ENCODE results near the gene PCSK1.

The PCSK1 gene

GRCh38 chr5:96433066-96433447 is at the start of gene PCSK1:
TSS of gene PCSK1 (minus strand) at chr5:96433248. CDS start at chr5:96433042, 206 bp downstream.
- Histone ChIP-seq H3K4me3 (ENCODE audit: low read depth in 1 of 2, low read length in 2 of 2) (peak within 1 kb of the TSS in 1 of 2 donors; percentile 32), H3K27ac (ENCODE audit: low read depth, low read length) (no peak within 1 kb of the TSS), H3K9me3 (ENCODE audit: low read length) (no peaks in the 10 kb centered on the region), H3K9ac (ENCODE audit: low read length) (no peak within 1 kb of the TSS), H3K27me3 (ENCODE audit: control insufficient read depth in 1 of 2, insufficient read depth in 2 of 2, low read length in 2 of 2) (peaks cover 24 to 30% of the 10 kb centered on the region in 2 donors), H3K4me1 (ENCODE audit: insufficient read depth, low read length) (peaks cover 9% of the 10 kb centered on the region), H3K36me3 (ENCODE audit: insufficient read depth, low read length) (no peaks in the 10 kb centered on the region)

DNA sequence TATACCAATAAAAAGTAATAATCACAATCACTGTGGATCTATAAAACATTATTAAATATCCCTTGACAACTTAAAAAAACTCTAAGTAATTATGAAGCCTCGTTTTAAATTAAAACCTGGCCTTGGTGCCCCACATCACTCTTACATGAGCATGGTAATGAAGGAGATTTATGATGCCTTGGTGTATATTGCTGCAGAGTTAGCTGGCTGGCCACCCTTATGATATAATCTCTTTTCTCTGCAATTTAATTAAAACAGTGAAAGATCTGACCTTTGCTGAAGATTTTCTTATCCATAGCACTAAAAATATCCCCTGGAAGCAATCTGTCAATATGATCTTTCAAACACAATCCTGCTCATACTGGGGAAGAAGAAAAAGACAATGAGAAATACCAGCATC is 48.8 kb upstream of the PCSK1 start:
- no peak overlapping the region for H3K9ac ChIP-seq (ENCODE audit: low read length)
- H3K9me3 ChIP-seq (ENCODE audit: low read length) = no peaks in the 10 kb centered on the region
- no peak overlapping the region for H3K4me3 ChIP-seq (ENCODE audit: low read depth in 1 of 2, low read length in 2 of 2)
- no peaks in the 10 kb centered on the region for H3K36me3 ChIP-seq (ENCODE audit: insufficient read depth, low read length)
- no peaks in the 10 kb centered on the region for H3K27me3 ChIP-seq (ENCODE audit: control insufficient read depth in 1 of 2, insufficient read depth in 2 of 2, low read length in 2 of 2)
- no peak overlapping the region for H3K27ac ChIP-seq (ENCODE audit: low read depth, low read length)
- H3K4me1 ChIP-seq (ENCODE audit: insufficient read depth, low read length) = no peaks in the 10 kb centered on the region

DNA sequence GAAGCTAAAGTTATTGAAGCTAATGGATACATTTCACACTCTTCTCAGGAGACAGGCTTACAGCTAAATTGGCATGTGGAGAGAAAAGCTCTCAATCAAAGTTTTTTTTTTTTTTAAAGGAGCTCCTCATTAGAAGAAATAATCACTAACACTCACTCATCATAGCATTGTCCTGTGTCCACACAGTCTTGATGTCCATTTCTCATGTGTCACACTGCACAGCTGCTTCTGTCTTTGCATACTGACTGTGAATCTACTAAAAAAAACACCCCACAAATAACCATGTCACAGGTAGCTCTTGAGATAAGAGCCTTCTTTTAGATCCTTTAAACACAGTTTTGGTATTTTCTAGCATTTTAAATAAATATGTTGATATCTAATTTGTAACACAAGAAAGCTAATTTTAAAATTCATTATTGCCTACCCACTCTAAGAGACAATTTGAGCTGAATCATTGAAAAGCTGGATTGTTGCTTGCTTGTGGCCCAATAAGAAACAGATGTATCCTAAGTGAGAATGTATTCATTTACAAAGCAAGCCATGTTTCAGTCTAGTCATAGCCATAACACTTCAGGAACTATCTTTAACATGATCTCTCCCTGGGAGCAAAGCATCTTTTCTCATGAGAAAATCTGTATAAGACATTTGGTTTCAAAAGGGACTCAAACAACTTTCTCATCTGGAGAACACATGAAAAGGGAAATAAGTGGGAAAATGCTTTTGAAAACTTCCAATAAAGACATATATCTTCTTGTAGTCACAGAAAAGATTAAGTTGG is 48.1 kb upstream of the PCSK1 start:
- H3K9me3 ChIP-seq (ENCODE audit: low read length) = no peaks in the 10 kb centered on the region
- no peaks in the 10 kb centered on the region for H3K27me3 ChIP-seq (ENCODE audit: control insufficient read depth in 1 of 2, insufficient read depth in 2 of 2, low read length in 2 of 2)
- no peaks in the 10 kb centered on the region for H3K36me3 ChIP-seq (ENCODE audit: insufficient read depth, low read length)
- no peak overlapping the region for H3K4me3 ChIP-seq (ENCODE audit: low read depth in 1 of 2, low read length in 2 of 2)
- no peaks in the 10 kb centered on the region for H3K4me1 ChIP-seq (ENCODE audit: insufficient read depth, low read length)
- H3K9ac ChIP-seq (ENCODE audit: low read length) = no peak overlapping the region
- no peak overlapping the region for H3K27ac ChIP-seq (ENCODE audit: low read depth, low read length)

DNA sequence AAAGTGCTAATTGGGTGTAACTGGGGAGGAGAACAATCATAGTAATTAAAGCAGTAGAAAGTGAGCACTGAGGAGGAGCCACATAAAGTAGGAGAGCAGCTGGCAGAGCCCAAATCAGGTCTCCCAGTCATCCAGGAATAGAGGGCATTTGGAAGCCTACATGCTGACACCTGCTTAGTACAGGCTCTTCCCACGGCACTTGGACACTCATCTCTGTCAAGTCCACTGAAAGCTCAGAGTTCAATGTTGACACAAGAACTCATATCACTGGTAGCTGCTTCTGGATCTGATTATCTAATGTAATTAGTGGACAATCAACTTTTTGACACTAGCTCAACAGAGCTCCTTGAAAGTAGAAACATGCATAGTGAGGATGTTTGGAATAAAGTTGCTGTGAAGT is 45.9 kb upstream of the PCSK1 start:
- Histone ChIP-seq H3K9ac (ENCODE audit: low read length) (no peak overlapping the region), H3K9me3 (ENCODE audit: low read length) (no peaks in the 10 kb centered on the region), H3K27me3 (ENCODE audit: control insufficient read depth in 1 of 2, insufficient read depth in 2 of 2, low read length in 2 of 2) (no peaks in the 10 kb centered on the region), H3K36me3 (ENCODE audit: insufficient read depth, low read length) (no peaks in the 10 kb centered on the region), H3K4me3 (ENCODE audit: low read depth in 1 of 2, low read length in 2 of 2) (no peak overlapping the region), H3K4me1 (ENCODE audit: insufficient read depth, low read length) (no peaks in the 10 kb centered on the region), H3K27ac (ENCODE audit: low read depth, low read length) (no peak overlapping the region)

DNA sequence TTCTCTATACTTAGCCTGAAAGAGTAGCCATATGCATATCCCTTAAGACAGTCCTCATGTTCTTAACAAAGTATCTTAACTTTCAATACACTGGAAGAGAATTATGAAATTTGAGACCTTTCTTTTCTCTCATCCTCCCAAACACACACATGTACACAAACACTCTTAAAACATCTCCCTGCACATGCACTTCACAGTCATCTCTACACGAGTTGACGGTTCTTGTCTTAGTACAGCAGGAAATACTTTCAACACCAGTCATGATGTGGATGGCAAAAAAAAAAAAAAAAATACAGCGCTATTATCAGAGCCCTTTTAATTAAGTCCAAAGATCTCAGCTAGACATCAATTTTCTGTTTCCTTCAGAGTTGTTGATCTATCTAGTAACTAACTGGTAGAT is 43.6 kb upstream of the PCSK1 start:
- H3K9ac ChIP-seq (ENCODE audit: low read length) = no peak overlapping the region
- H3K27me3 ChIP-seq (ENCODE audit: control insufficient read depth in 1 of 2, insufficient read depth in 2 of 2, low read length in 2 of 2) = no peaks in the 10 kb centered on the region
- no peaks in the 10 kb centered on the region for H3K36me3 ChIP-seq (ENCODE audit: insufficient read depth, low read length)
- no peak overlapping the region for H3K27ac ChIP-seq (ENCODE audit: low read depth, low read length)
- no peak overlapping the region for H3K4me3 ChIP-seq (ENCODE audit: low read depth in 1 of 2, low read length in 2 of 2)
- no peaks in the 10 kb centered on the region for H3K4me1 ChIP-seq (ENCODE audit: insufficient read depth, low read length)
- H3K9me3 ChIP-seq (ENCODE audit: low read length) = no peaks in the 10 kb centered on the region

DNA sequence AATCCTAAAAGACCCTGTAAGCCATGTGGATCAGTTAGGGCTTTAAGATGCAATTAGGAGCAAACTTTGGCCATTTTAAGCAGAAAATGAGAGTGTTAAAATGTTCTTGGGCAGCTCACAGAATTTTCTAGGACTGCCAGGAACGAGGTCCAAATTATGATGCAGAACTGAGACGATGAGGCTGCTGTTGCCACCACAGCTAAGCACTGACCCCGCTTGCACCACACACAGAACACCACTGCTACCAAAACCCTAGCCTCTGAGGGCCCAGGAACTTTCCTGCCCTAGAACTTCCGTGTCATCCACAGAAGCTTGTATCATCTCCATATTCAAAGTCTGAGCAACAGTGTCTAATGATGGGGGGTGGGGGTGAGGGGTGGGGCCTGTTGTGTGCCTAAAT is 41.0 kb upstream of the PCSK1 start:
- Histone ChIP-seq H3K4me3 (ENCODE audit: low read depth in 1 of 2, low read length in 2 of 2) (no peak overlapping the region), H3K4me1 (ENCODE audit: insufficient read depth, low read length) (no peaks in the 10 kb centered on the region), H3K9ac (ENCODE audit: low read length) (no peak overlapping the region), H3K27ac (ENCODE audit: low read depth, low read length) (no peak overlapping the region), H3K27me3 (ENCODE audit: control insufficient read depth in 1 of 2, insufficient read depth in 2 of 2, low read length in 2 of 2) (no peaks in the 10 kb centered on the region), H3K9me3 (ENCODE audit: low read length) (no peaks in the 10 kb centered on the region), H3K36me3 (ENCODE audit: insufficient read depth, low read length) (no peaks in the 10 kb centered on the region)

- H3K9me3 ChIP-seq (ENCODE audit: low read length) = no peaks in the 10 kb centered on the region
- H3K9ac ChIP-seq (ENCODE audit: low read length) = no peak overlapping the region
Measured at GRCh38 chr5:96473155-96473554, 40.1 kb upstream of the PCSK1 start.

GRCh38 chr5:96470785-96471184 is 37.7 kb upstream of the PCSK1 start:
- no peak overlapping the region for H3K9ac ChIP-seq (ENCODE audit: low read length)
- H3K9me3 ChIP-seq (ENCODE audit: low read length) = no peaks in the 10 kb centered on the region
- no peaks in the 10 kb centered on the region for H3K27me3 ChIP-seq (ENCODE audit: control insufficient read depth in 1 of 2, insufficient read depth in 2 of 2, low read length in 2 of 2)
- H3K27ac ChIP-seq (ENCODE audit: low read depth, low read length) = no peak overlapping the region
- H3K4me1 ChIP-seq (ENCODE audit: insufficient read depth, low read length) = no peaks in the 10 kb centered on the region
- H3K4me3 ChIP-seq (ENCODE audit: low read depth in 1 of 2, low read length in 2 of 2) = no peak overlapping the region
- H3K36me3 ChIP-seq (ENCODE audit: insufficient read depth, low read length) = no peaks in the 10 kb centered on the region

More at GRCh38 chr5:96473155-96473554, 40.1 kb upstream of the PCSK1 start:
- H3K27me3 ChIP-seq (ENCODE audit: control insufficient read depth in 1 of 2, insufficient read depth in 2 of 2, low read length in 2 of 2) = no peaks in the 10 kb centered on the region
- H3K27ac ChIP-seq (ENCODE audit: low read depth, low read length) = no peak overlapping the region
- no peak overlapping the region for H3K4me3 ChIP-seq (ENCODE audit: low read depth in 1 of 2, low read length in 2 of 2)
- H3K36me3 ChIP-seq (ENCODE audit: insufficient read depth, low read length) = no peaks in the 10 kb centered on the region
- no peaks in the 10 kb centered on the region for H3K4me1 ChIP-seq (ENCODE audit: insufficient read depth, low read length)

GRCh38 chr5:96468956-96469355 is 35.9 kb upstream of the PCSK1 start:
- Histone ChIP-seq H3K9ac (ENCODE audit: low read length) (no peak overlapping the region), H3K27ac (ENCODE audit: low read depth, low read length) (no peak overlapping the region), H3K4me1 (ENCODE audit: insufficient read depth, low read length) (no peaks in the 10 kb centered on the region), H3K36me3 (ENCODE audit: insufficient read depth, low read length) (no peaks in the 10 kb centered on the region), H3K9me3 (ENCODE audit: low read length) (no peaks in the 10 kb centered on the region), H3K4me3 (ENCODE audit: low read depth in 1 of 2, low read length in 2 of 2) (no peak overlapping the region), H3K27me3 (ENCODE audit: control insufficient read depth in 1 of 2, insufficient read depth in 2 of 2, low read length in 2 of 2) (no peaks in the 10 kb centered on the region)

DNA sequence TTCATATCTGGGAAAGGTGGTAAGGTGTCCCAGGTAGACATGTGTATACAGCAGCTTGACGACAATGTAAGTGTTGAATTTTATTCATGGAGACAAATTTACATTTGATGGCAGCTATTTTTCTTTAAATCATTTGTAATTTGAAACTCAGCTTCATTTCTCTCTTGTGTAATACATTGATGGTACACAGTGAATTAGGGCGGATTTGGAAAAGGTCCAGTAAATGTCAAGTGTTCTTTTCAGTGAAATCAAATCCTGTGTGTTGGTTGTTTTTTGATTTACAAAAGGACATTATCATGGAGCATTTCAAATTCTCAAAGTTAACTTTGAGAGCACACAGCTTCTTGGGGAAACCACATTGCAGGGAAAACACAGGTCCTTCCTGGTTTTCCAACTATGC is 30.0 kb upstream of the PCSK1 start:
- no peaks in the 10 kb centered on the region for H3K36me3 ChIP-seq (ENCODE audit: insufficient read depth, low read length)
- no peak overlapping the region for H3K4me3 ChIP-seq (ENCODE audit: low read depth in 1 of 2, low read length in 2 of 2)
- H3K27ac ChIP-seq (ENCODE audit: low read depth, low read length) = no peak overlapping the region
- no peaks in the 10 kb centered on the region for H3K9me3 ChIP-seq (ENCODE audit: low read length)
- no peak overlapping the region for H3K9ac ChIP-seq (ENCODE audit: low read length)
- H3K4me1 ChIP-seq (ENCODE audit: insufficient read depth, low read length) = no peaks in the 10 kb centered on the region
- H3K27me3 ChIP-seq (ENCODE audit: control insufficient read depth in 1 of 2, insufficient read depth in 2 of 2, low read length in 2 of 2) = no peaks in the 10 kb centered on the region

DNA sequence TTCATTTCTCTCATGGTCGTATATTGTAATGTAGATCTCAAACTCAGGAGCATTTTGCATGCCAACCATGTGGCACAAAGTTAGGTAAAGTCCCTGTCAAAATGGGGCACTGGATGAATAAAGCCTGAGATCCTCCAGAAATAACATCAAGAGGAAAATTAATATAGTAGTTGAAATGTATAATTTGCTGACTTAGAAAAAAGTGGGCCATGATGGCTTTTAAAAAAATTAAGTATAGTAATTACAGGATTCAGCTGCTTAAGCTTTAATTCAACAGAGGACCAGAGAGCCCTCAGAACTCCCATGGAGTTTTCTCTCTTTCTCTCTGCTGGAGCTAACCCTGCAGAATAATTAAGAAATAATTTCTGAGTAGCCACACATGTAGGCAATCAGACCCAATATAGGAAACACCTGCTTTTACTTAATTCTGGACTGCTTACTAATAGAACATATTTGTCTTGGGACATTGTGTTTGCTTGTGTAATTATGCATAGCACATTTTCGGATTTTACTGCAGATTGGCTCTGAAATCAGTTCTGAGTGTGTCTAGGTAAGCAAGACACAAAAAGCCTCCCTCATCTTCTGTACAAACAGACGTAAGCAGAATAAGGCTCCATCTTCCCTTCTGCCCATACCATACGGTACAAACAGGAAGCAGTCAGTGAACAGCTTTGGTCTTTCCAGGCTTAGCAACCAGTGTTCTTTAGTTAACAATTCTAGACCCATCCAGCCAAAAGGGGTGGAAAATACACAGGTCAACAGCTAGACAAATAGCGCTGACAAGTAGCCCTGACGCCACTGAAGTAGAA is 26.5 kb upstream of the PCSK1 start:
- Histone ChIP-seq H3K27ac (ENCODE audit: low read depth, low read length) (no peak overlapping the region), H3K9me3 (ENCODE audit: low read length) (no peaks in the 10 kb centered on the region), H3K4me1 (ENCODE audit: insufficient read depth, low read length) (no peaks in the 10 kb centered on the region), H3K9ac (ENCODE audit: low read length) (no peak overlapping the region), H3K4me3 (ENCODE audit: low read depth in 1 of 2, low read length in 2 of 2) (no peak overlapping the region), H3K36me3 (ENCODE audit: insufficient read depth, low read length) (no peaks in the 10 kb centered on the region), H3K27me3 (ENCODE audit: control insufficient read depth in 1 of 2, insufficient read depth in 2 of 2, low read length in 2 of 2) (no peaks in the 10 kb centered on the region)
